ENCODE data around the gene PPFIA1.

PPFIA1 gene

GRCh38 chr11:70298243-70298915, 27.9 kb downstream of the PPFIA1 start:
- DNase-seq = no peak

- DNase-seq = no peak
These were observed 29.1 kb downstream of the PPFIA1 start for GRCh38 chr11:70299636-70300035.

DNA sequence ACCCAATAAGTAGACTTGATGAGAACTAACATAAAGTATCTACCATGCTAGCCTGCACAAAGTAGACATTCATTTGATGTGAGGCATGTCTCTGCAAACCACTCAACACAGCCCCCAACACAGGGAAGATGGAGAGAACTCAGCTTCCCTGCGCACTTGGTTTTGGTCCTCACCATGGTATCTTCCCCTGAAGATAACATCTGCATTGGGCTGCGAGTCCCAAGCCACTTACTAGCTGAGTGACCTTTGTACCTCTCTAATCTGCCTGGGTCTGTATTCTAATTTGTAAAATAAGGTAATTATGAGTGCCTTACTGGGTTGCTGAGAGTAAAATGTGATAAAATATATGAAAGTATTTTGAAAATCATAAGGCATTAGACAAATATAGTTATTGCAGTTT, 30.7 kb downstream of the PPFIA1 start:
- no peak for DNase-seq

DNA sequence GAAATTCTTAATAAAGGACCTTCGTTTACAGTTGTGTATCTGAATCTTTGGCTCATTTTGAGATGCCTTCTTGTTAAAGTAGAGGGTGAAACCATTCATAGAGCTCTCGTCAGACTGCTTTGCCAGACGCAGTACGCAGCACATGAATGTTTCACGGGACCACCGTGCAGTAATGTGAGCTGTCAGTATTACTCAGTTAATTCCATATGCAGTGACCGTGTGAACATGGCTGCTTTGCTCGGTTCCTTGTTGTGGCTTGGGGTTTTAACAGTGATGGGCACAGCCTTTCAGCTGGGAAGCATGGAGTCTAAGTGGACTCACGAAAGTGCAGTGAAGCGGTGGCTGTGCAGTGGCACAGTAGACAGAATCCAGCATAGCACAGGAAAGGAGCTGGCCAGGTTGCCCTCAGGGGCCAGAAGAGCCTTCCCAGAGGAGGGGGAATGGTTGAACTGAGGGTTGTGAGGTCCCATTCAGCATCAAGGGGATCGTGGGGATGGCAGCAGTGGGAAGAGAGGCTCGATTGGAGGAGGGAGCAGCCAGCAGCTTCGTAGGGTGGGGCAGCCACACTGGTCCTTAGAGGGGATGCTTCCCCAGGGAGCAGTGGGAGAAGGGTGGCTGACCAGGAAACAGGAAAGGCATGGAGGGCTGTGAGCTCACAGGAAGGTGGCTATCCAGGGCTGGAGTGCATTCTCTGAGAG, 31.4 kb downstream of the PPFIA1 start:
- DNase-seq = no peak

GRCh38 chr11:70302419-70302752, 31.9 kb downstream of the PPFIA1 start:
- DNase-seq = no peak

DNA sequence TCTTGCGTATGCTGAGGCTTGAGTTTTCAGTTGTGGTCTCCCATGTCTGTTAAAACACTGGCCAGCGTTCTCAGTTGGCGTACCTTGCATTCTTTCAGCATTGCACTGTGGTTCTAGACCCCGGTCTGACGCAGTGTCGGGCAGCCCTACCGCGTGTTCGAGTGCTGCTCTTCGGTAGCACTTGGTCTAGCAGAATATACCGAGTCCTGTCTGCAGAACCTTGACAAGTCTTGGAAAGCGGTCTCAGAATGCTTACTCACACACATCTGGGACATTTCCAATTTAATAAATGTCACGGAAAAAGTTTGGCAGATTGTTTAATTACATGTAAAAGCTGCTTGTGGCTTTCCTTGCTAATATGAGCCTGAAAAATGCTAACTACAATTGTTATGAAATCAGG, 32.6 kb downstream of the PPFIA1 start:
- no peak for DNase-seq

DNA sequence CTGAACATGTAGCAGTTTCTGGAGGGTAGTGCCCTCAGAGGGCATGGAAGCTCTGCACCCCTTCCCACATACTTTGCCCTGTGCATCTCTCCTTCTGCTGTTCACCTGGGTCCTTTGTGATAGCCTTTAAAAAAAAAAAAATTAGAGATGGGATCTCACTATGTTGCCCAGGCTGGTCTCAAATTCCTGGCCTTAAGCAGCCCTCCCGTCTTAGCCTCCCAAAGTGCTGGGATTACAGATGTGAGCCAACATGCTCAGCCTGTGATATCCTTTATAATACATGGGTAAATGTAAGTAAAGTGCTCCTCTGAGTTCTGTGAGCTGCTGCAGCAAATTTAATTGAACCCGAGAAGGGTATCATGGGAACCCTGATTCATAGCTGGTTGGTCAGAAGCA, 33.7 kb downstream of the PPFIA1 start:
- DNase-seq = no peak

DNA sequence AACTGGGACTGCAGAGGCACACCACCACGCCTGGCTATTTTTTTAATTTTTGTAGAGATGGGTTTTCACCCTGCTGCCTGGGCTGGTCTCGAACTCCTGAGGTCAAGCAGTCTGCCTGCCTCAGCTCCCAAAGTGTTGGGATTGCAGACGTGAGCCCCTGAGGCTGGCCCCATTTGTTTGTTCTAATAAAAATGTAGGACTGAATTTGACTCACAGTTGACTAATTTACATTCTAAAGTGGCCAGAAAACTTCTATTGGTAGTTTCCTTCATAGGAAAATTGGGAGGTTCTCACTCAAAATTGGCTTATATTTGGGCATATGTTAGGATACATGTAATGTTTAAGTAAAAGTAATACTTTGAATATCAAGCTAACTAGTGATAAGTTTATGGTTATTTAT, 35.0 kb downstream of the PPFIA1 start:
- DNase-seq = no peak

DNA sequence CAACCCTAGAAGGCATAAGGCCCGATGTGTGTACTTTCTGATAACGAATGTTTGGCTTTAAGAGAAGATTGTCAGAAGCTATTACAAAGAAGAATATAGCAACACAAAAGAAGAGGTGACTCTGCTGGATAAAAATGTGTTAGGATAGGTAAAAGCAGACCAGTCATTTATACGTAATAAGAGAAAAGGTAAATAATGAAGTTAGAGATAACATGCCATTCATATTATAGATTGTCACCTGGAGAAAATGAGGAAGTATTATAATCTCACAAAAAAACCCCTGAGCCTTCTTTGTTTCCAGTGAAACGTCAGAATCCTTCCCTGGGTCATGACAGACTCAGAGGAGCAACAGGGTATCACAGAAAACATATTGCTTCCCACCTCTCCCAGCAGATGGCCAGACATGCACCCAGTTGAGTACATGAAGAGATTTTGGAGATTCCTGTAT, 36.1 kb downstream of the PPFIA1 start:
- peak in 2 of 3 experiments; percentile 13 to 63 for DNase-seq

- DNase-seq = no peak
These were observed 36.7 kb downstream of the PPFIA1 start for GRCh38 chr11:70307176-70307575.

DNA sequence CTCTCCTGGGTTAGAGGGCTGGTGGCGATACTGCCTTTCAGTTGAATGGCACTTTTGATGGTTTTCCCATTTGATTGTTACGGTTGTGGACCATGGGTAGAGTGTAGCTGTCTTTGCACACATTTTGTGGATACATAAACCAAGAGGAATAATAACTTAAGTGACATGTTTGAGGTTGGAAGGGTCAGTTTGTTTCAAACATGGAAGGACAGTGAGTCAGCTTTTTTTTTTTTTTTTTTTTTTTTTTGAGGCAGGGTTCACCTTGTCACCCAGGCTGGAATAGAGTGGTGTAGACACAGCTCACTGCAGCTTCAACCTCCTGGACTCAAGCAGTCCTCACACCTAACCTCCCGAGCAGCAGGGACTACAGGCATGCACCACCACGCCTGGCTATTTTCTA, 41.1 kb downstream of the PPFIA1 start:
- no peak for DNase-seq

- no peak for DNase-seq
These were observed 42.2 kb downstream of the PPFIA1 start for GRCh38 chr11:70312401-70313357.

DNA sequence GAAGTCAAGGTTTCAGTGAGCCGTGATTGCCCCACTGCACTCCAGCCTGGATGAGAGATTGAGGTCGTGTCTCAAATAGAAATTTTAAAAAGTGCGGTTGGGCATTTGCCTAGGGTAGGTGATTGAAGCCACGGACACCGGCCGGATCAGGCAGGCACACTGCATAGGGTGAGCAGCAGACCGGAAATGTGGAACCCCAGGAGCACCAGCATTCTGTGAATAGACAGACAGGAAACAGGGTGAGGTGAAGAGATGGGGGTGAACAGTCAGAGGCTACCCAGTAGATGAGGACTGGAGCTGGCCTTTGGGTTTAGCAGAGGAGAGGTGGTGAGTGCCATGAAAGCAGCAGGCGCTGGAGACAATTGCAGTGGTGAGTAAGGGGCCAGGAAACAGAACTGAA, 43.5 kb downstream of the PPFIA1 start:
- DNase-seq = no peak

GRCh38 chr11:70314730-70315129, 44.2 kb downstream of the PPFIA1 start:
- no peak for DNase-seq

DNA sequence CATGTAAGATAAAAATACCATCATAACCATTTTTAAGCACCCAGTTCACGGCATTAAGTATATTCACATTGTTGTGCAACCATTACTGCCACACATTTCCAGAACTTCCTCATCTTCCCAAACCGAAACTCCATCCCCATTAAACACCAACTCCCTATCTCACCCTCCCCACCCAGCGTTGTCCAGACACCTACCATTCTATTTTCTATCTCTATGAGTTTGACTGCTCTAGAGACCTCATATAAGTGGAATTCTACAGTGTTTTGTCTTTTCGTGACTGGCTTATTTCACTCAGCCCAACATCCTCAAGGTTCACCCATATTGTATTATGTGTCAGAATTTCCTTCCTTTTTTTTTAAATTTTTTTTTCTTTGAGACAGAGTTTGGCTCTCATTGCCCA, 45.2 kb downstream of the PPFIA1 start:
- no peak for DNase-seq

DNA sequence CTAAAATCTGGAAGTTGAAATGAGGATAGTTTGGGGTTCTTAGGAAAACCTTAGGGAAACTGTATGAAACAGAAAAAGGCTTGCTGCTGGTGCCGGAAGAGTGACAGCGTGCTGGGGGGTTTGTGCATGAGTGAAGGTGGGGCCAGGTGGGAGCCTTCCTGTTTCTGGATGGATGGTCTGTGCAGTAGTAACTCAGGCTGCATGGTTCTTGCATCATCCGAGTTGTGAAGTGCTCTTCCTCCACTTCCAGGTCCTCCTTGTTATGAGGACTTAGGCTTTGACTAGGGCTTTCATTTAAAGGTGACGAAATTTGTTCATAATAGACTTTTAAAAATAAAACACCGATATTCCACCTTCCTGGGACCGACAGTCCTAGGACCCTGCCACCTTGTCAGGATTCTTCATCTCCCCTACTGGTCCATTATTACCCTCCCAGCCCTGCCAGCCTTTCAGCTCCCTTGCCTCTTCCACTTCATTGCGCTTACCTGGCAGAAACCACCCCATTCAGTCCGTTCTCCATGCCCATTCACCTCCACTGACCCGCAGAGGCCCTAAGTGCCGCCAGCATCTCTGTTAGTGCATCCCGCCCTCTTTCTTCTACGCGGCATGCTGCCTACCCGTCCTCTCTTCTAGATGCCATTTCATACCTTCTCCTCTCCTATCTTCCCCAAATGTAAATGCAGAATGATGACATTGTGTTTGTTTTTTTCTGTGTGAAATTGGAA, 47.3 kb downstream of the PPFIA1 start:
- no peak for DNase-seq

DNA sequence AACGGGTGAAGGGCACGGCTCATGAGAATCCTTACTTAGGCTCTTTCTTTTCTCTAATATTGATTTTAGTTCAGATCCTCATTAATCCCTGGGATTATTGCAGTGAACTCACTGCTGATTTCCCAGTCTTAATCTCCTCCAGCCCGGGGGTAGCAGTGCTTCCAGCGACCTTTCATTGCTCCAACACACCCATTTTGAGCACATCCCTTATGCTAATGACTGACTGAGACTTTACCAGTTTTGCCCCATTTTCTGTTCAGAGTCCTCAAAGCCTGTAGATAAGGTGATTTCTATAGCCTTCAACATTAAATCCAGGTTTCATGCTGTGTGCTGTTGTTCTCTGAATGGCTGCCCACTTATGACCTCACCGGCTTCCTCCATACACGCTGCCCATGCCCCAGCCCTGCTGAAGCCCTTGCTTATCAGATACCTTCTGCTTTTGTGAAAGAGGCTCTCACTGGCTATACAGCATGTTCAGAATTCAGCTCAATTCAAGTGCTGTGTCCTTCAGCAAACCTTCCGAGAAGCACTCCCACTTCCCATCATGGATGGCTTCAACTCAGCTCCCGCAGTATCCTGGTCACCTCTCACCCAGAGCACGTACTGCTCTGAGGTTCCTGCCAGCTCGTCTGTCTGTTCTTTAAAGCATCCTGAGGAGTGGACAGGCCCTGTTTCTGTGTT, 49.0 kb downstream of the PPFIA1 start:
- DNase-seq = no peak

- no peak for DNase-seq
These were observed 52.2 kb downstream of the PPFIA1 start for GRCh38 chr11:70322666-70323065.

- no peak for DNase-seq
These were observed 53.3 kb downstream of the PPFIA1 start for GRCh38 chr11:70323806-70324205.

- DNase-seq = no peak
These were observed 54.1 kb downstream of the PPFIA1 start for GRCh38 chr11:70324376-70325115.

DNA sequence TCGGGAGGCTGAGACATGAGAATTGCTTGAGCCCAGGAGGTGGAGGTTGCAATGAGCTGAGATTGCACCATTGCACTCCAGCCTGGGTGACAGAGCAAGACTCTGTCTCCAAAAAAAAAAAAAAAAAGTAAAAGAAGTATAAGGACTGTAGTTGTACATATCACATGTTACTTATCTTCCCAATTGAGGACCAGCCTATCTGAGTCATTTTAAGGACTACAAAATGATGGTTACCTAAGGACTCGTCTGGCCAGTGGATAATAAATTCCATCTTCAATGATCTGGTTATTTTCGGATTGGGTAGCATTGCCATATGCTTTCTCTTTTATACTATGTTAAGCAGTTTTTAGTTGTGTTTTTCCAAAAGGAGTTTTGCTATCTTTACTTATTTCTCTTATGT, 55.3 kb downstream of the PPFIA1 start:
- DNase-seq = no peak

DNA sequence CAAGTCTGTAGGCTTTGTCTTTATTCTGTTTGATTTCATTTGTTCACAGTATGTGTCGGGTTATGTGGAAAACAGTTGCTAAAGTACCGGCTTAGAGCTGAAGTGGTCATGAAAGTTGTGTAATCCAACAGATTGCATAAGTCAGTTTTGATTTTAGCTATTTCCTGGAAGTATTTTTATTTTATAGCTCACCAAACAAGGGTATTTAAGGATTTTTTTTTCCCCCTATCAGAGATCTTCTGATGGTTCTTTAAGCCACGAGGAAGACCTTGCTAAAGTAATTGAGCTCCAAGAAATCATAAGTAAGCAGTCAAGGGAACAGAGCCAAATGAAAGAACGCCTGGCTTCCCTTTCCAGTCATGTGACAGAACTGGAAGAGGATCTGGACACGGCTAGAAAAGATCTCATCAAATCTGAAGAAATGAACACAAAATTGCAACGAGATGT, 55.9 kb downstream of the PPFIA1 start:
- no peak for DNase-seq

All from NCI-H1417 (cell line).